ES-I3 (cell line): ENCODE data around the gene MRPS16.

Source experiments
- H3K36me3 ChIP-seq: 2 replicates; pipeline ENCODE4 v1.6.1; 2013; ENCODE audit warnings: mild to moderate bottlenecking, low read length, control low read depth, moderate library complexity; ENCODE audit not compliant: insufficient read depth
- H3K4me1 ChIP-seq: 2 replicates; pipeline ENCODE4 v1.6.1; 2013; ENCODE audit warnings: mild to moderate bottlenecking, control low read depth, low read length; ENCODE audit not compliant: insufficient read depth
- H3K9ac ChIP-seq: 2 replicates; pipeline ENCODE4 v1.6.1; 2013; ENCODE audit warnings: low read depth, mild to moderate bottlenecking, low read length, moderate library complexity
- H3K9me3 ChIP-seq: 2 replicates; pipeline ENCODE4 v1.6.1; 2013; ENCODE audit warnings: mild to moderate bottlenecking, low read length, moderate library complexity; ENCODE audit not compliant: control insufficient read depth, insufficient read depth

Gene MRPS16

DNA sequence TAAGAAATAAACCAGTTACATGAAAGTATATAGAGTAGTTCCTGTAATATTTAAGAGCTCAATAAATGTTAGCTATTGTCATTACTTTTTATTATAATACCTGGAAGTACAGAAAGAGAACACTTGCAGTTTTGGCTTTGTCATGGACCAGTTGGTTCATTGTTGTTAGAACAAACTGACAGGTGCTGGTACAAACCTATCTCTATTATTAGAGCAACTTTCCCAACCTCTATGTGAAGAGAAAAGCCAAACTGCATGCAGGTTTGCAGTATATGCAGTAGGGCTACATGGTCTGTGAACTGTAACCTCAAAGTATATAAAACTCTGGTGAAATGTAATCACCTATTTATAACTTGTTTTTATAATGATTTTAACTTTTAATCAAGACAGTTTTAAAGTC, 25.8 kb downstream of the MRPS16 start:
- H3K9ac ChIP-seq, result no peak overlapping the region

DNA sequence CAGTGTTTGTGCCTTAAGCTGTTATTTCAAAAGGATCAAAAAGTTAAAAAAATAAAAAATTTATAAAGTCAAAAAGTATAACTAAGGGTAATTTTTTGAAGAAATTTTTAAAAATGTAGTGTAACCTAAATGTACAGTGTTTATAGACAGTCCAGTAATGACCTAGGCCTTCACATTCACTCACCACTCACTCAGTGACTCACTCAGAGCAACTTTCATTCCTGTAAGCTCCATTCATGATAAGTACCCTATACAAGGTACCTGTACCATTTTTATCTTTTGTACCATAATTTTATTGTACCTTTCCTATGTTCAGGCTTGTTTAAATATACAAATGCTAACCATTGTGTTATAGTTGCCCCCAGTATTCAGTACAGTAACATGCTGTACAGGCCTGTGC, 26.9 kb downstream of the MRPS16 start:
- Histone ChIP-seq H3K9me3 (no peaks in the 10 kb centered on the region), H3K4me1 (no peaks in the 10 kb centered on the region), H3K9ac (no peak overlapping the region), H3K36me3 (no peaks in the 10 kb centered on the region)

More for the DNA sequence above, 25.8 kb downstream of the MRPS16 start:
- Histone ChIP-seq H3K36me3 (no peaks in the 10 kb centered on the region), H3K9me3 (no peaks in the 10 kb centered on the region), H3K4me1 (no peaks in the 10 kb centered on the region)

DNA sequence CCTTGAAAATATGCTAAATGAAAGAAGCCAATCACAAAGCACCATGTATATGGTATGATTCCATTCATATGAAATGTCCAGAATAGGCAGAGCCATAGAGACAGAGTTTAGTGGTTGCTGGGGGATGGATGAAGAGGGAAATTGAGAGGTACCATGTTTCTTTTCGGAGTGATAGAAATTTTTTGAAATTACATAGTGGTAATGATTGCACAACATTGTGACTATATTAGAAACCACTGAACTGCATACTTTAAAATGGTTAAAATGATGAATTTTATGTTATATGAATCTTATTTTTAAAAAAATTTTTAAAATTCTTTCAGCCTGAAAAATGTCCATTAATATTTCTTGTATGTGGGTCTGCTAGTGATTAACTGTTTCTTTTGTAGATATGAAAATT, 31.5 kb downstream of the MRPS16 start:
- Histone ChIP-seq H3K9ac (no peak overlapping the region), H3K4me1 (no peaks in the 10 kb centered on the region), H3K36me3 (no peaks in the 10 kb centered on the region), H3K9me3 (no peaks in the 10 kb centered on the region)

DNA sequence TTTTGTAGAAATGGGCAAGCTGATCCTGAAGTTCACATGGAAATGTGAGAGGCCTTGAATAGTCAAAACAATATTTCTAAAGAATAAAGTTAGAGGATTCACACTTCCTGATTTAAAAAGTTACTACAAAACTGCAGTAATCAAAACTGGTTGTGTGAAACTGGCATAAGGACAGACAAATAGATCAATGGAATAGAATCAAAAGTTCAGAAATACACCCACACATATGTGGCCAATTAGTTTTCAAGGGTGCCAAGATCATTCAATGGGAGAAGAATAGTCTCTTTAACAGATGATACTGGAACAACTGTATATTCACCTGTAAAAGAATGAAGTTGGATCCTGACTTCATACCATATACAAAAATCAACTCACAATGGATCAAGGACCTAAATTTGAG, 33.1 kb downstream of the MRPS16 start:
- Histone ChIP-seq H3K9me3 (no peaks in the 10 kb centered on the region), H3K4me1 (no peaks in the 10 kb centered on the region), H3K9ac (no peak overlapping the region), H3K36me3 (no peaks in the 10 kb centered on the region)

DNA sequence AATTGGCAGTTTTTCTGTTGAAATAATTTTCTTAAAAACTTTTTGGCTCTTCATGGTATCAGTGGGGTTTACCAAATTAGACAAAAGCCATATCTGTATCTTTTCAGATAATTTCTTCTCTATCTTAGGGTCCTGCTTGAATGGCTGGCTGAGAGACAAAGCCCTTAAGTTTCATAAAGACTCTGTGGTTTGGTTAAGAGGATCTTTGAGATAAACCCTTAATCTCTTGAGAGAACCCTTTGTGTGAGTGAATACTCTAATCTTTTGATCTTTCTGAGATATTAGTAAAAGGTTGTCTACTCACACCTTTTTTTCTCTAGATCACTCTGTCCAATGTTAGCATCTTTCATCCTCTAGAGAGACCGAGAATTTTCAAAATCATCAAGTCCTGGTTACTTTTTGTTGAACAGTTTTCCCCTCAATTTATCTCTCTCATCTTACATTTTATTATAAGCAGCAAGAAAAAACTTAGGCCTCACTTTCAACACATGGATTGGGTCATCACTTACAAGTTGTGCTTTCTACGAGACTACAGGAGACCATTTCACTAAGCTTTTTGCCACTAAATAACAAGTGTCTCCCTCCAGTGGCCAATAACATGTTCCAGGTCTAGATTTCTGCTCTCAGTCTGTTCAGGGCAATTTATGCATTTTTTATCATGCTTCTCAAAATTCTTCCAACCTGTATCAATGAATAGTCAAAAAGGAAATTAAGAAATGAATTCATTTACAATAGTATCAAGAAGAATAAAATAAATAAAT, 33.8 kb downstream of the MRPS16 start:
- H3K9ac ChIP-seq, result no peak overlapping the region
- no peaks in the 10 kb centered on the region for H3K36me3 ChIP-seq
- H3K9me3 ChIP-seq, result no peaks in the 10 kb centered on the region
- no peaks in the 10 kb centered on the region for H3K4me1 ChIP-seq

DNA sequence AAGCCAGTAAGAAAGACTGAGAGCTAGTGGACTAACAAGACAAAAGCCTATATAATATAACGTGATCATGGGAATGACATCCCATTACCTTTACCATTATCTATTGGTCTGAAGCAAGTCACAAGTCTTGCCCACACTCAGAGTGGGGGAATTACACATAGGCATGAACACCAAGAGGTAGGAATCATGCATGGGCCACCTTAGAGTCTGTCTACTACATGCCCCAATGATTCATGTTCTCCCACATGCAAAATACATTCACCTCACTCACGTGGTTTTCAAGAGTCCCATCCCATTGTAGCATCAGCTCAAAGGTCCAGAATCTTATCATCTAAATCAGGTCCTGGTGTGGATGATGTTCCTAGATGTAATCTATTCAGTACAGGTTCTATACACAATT, 34.8 kb downstream of the MRPS16 start:
- H3K9ac ChIP-seq, result no peak overlapping the region
- no peaks in the 10 kb centered on the region for H3K9me3 ChIP-seq
- H3K36me3 ChIP-seq, result no peaks in the 10 kb centered on the region
- H3K4me1 ChIP-seq, result no peaks in the 10 kb centered on the region

DNA sequence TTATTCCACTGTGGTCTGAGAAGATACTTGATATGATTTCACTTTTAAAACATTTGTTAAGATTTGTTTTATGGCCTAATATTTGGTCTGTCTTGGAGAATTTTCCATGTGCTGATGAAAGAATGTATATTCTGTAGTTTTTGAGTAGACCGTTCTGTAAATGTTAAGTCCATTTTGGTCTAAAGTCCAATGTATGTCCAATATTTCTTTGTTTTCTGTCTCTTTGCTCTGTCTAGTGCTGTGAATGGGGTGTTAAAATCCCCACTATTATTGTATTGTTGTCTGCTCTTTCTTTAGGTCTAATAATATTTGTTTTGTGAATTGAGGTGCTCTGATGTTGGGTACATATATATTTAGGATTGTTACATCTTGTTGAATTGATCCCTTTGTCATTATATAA, 36.7 kb downstream of the MRPS16 start:
- Histone ChIP-seq H3K9ac (no peak overlapping the region), H3K9me3 (no peaks in the 10 kb centered on the region), H3K4me1 (no peaks in the 10 kb centered on the region), H3K36me3 (peaks cover 3% of the 10 kb centered on the region; the same call in 1 of the 2 replicates)

DNA sequence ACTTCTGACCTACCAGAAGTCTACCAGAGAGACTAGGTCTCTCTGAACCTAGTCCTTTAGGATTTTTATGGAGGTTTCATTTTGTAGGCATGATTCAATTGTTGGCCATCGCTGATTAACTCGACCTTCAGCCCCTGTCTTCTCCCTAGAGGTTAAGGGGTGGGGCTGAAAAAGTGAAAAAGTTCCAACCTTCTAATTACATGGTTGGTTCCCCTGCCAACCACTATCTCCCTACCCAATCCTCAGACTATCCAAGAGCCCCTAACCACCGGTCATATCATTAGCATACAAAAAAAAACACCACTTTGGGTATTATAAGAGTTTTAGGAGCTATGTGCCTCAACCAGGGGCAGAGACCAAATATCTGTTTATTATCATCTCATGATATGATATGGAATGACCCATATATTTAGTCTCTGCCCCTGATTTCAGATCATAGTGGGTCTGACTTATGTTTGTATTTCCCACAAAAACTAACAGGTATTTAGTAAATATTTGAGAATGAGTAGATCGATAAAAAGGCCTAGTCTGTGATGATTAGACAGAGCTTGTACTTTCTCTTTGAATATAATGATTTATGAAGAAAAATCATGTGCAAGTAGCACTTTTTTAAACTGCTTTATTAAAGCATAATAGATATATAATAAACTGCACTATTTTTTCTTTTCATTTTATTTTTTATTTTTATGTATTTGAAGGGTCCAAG, 41.2 kb downstream of the MRPS16 start:
- Histone ChIP-seq H3K36me3 (peaks cover 3% of the 10 kb centered on the region; the same call in 1 of the 2 replicates), H3K9ac (no peak overlapping the region), H3K4me1 (no peaks in the 10 kb centered on the region), H3K9me3 (peaks cover 7% of the 10 kb centered on the region)

DNA sequence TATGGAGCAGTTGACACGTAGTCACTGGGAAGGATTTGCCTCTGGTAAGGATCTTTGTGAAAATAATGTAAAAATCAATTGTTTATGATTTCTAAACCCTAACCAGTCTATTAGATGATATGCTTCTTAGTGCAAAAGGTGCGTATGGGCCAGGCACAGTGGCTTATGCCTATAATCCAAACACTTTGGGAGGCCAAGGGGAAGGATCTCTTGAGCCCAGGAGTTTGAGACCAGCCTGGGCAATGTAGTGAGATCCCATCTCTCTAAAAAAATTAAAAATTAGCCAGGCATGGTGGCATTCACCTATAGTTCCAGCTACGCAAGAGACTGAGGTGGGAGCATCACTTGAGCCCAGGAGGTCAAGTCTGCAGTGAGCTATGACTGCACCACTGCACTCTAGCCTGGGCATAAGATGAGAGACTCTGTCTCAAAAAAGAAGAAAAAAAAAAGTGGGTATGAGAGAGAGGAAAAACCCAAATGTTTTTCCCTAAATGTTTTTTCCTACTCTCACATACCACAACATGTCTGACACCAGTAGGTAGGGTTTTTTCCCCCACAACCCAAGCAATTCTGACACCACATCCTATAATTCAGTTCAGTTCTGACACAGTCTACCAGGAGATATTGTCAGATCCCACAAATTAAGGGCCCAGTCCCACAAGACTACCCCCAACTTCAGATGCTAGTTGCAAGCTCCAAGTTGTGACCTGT, 41.9 kb downstream of the MRPS16 start:
- Histone ChIP-seq H3K9me3 (peaks cover 13% of the 10 kb centered on the region), H3K9ac (no peak overlapping the region), H3K36me3 (peaks cover 3% of the 10 kb centered on the region; the same call in 1 of the 2 replicates), H3K4me1 (no peaks in the 10 kb centered on the region)

DNA sequence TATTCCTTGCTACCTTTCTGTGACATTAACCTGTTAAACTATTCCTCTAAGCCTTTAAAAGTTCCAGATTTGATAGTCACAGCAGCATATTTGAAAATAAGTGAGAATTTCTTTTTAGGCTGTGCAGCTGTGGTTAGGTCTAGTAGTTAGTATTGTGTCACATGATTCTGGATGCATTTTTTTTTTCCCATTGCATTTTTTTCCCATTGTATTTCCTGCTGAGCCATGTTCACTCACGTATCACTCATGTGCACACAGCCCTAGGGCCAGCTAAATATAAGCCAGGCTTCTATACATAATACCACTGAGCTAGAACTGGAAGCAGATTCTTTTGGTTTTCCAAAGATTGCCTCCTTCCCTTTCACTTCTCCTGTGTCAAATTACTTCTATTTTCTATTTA, 42.7 kb downstream of the MRPS16 start:
- H3K9me3 ChIP-seq, result peaks cover 13% of the 10 kb centered on the region
- no peaks in the 10 kb centered on the region for H3K4me1 ChIP-seq
- no peak overlapping the region for H3K9ac ChIP-seq
- H3K36me3 ChIP-seq, result peaks cover 3% of the 10 kb centered on the region; the same call in 1 of the 2 replicates

DNA sequence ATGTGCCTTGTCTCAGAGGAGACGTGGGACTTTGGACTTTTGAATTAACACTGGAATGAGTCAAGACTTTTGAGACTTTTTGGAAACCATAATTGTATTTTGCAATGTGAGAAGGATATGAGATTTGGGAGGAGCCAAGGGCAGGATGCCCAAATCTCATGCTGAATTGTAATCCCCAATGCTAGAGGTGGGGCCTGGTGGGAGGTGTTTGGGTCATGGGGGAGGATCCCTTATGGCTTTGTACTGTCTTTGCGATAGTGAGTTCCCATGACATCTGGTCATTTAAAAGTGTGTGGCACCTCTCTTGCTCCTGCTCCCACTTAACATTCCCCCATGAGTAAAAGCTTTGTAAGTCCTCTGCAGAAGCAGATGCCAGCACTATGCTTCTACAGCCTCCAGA, 44.6 kb downstream of the MRPS16 start:
- H3K9me3 ChIP-seq, result peaks cover 13% of the 10 kb centered on the region
- peaks cover 3% of the 10 kb centered on the region; the same call in 1 of the 2 replicates for H3K36me3 ChIP-seq
- H3K9ac ChIP-seq, result no peak overlapping the region

DNA sequence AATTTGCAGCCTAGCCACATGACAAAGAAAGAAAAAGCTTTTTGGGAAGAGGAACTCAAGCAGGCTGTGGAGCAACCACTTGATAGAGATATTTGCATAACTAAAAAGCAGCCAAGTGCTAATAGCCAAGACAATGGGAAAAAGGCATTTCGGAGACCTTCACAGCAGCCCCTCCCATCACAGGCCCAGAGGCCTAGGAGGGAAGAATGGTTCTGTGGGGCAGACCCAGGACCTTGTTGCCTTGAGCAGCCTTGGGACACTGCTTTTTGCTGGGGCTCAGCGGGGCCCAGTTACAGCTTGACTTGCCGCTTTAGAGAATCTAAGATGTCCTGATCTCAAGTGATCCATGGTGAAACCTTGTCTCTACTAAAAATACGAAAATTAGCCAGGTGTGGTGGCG, 46.1 kb downstream of the MRPS16 start:
- H3K9ac ChIP-seq, result no peak overlapping the region
- peaks cover 3% of the 10 kb centered on the region; the same call in 1 of the 2 replicates for H3K36me3 ChIP-seq
- H3K4me1 ChIP-seq, result no peaks in the 10 kb centered on the region
- H3K9me3 ChIP-seq, result peaks cover 13% of the 10 kb centered on the region

More for the DNA sequence above, 44.6 kb downstream of the MRPS16 start:
- H3K4me1 ChIP-seq, result no peaks in the 10 kb centered on the region

DNA sequence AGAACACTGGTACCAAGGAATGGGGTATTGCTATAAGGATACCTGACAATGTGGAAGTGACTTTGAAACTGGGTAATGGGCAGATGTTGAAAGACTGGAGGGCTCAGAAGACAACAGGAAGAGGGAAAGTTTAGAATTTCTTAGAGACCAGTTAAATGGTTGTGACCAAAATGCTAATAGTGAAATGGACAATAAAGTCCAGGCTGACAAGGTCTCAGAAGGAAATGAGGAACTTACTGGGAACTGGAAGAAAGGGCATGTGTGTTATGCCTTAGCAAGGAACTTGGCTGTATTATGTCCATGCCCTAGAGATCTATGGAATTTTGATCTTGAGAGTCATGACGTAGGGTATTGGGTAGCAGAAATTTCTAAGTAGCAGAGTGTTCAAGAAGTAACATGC, 46.6 kb downstream of the MRPS16 start:
- no peaks in the 10 kb centered on the region for H3K4me1 ChIP-seq
- peaks cover 13% of the 10 kb centered on the region for H3K9me3 ChIP-seq
- H3K36me3 ChIP-seq, result peaks cover under 1% of the 10 kb centered on the region; the same call in 1 of the 2 replicates
- H3K9ac ChIP-seq, result no peak overlapping the region

DNA sequence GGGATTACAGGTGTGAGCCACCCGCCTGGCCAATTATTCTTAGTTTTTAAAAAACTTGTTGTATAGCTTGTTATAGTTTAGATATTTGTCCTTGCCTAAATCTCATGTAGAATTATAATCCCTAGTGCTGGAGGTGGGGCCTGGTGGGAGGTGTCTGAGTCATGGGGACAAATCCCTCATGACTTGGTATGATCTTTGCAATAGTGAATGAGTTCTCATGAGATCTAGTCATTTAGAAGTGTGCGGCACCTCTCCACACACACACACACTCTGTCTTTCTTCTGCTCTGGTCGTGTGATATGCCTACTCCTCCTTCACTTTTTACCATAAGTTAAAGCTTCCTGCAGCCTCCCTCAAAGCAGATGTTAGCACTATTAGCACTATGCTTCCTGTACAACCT, 47.4 kb downstream of the MRPS16 start:
- Histone ChIP-seq H3K36me3 (no peaks in the 10 kb centered on the region), H3K9ac (no peak overlapping the region)

More for the DNA sequence above, 47.4 kb downstream of the MRPS16 start:
- Histone ChIP-seq H3K9me3 (peaks cover 13% of the 10 kb centered on the region), H3K4me1 (no peaks in the 10 kb centered on the region)
